Middle frontal gyrus (tissue), 1 donor: ENCODE measurements around the gene PCDH9.

Experiments
- DNase-seq: peaks from one replicate; pipeline ENCODE4 v3.0.0-alpha.2; 2015; ENCODE audit warnings: low spot score; ENCODE audit errors: extremely low spot score

PCDH9 gene

GRCh38 chr13:67224148-67224846 lies 5.8 kb downstream of the PCDH9 start:
- DNase-seq, result peak; percentile 83

GRCh38 chr13:67223742-67224141 lies 6.4 kb downstream of the PCDH9 start:
- no peak for DNase-seq

GRCh38 chr13:67223024-67223423 lies 7.1 kb downstream of the PCDH9 start:
- no peak for DNase-seq

- no peak for DNase-seq
Observed at GRCh38 chr13:67221630-67222226, 8.4 kb downstream of the PCDH9 start.

- DNase-seq, result no peak
Observed at GRCh38 chr13:67219113-67219512, 11.0 kb downstream of the PCDH9 start.

GRCh38 chr13:67217880-67218279 lies 12.3 kb downstream of the PCDH9 start:
- DNase-seq, result no peak

- no peak for DNase-seq
Observed at GRCh38 chr13:67216864-67217263, 13.3 kb downstream of the PCDH9 start.

GRCh38 chr13:67210208-67210607 lies 19.9 kb downstream of the PCDH9 start:
- no peak for DNase-seq

GRCh38 chr13:67208552-67208951 lies 21.6 kb downstream of the PCDH9 start:
- DNase-seq, result no peak

- no peak for DNase-seq
Observed at GRCh38 chr13:67204764-67205163, 25.4 kb downstream of the PCDH9 start.

- DNase-seq, result no peak
Observed at GRCh38 chr13:67200605-67201004, 29.5 kb downstream of the PCDH9 start.

GRCh38 chr13:67200183-67200582 lies 30.0 kb downstream of the PCDH9 start:
- no peak for DNase-seq

- no peak for DNase-seq
Observed at GRCh38 chr13:67197704-67198103, 32.4 kb downstream of the PCDH9 start.

GRCh38 chr13:67193979-67194378 lies 36.2 kb downstream of the PCDH9 start:
- DNase-seq, result no peak

GRCh38 chr13:67192751-67193150 lies 37.4 kb downstream of the PCDH9 start:
- DNase-seq, result no peak

- DNase-seq, result no peak
Observed at GRCh38 chr13:67186995-67187569, 43.1 kb downstream of the PCDH9 start.

- DNase-seq, result no peak
Observed at GRCh38 chr13:67184247-67184646, 45.9 kb downstream of the PCDH9 start.

- DNase-seq, result no peak
Observed at GRCh38 chr13:67183151-67183550, 47.0 kb downstream of the PCDH9 start.

- no peak for DNase-seq
Observed at GRCh38 chr13:67175836-67176459, 54.2 kb downstream of the PCDH9 start.

GRCh38 chr13:67168384-67168783 lies 61.8 kb downstream of the PCDH9 start:
- DNase-seq, result no peak

- DNase-seq, result no peak
Observed at GRCh38 chr13:67167420-67167819, 62.7 kb downstream of the PCDH9 start.

- no peak for DNase-seq
Observed at GRCh38 chr13:67161176-67161575, 69.0 kb downstream of the PCDH9 start.
